Measurements from ENCODE around the gene XPO6. TPM values are rescaled to one million over a fixed set of nuclear protein-coding genes. Genes with fewer than 3 reads are reported as not detected.

XPO6 gene
- total RNA-seq, 1 donor from 2014 or later = 155 TPM

GRCh38 chr16:28089205-28089991 lies 122.4 kb downstream of the XPO6 start:
- TF ChIP-seq CTCF (IDR thresholded peaks at IDR 0.05; ENCODE audit: unreplicated experiment) = no peak
- H3K27me3 Mint-ChIP-seq (ENCODE audit: unreplicated experiment) = no peaks in the 10 kb centered on the region
- H3K4me1 Mint-ChIP-seq (ENCODE audit: unreplicated experiment) = no peaks in the 10 kb centered on the region
- no peak overlapping the region for H3K27ac Mint-ChIP-seq (ENCODE audit: unreplicated experiment)
- no peaks in the 10 kb centered on the region for H3K9me3 Mint-ChIP-seq (ENCODE audit: unreplicated experiment)
- H3K4me3 Mint-ChIP-seq (ENCODE audit: unreplicated experiment) = no peak overlapping the region
- H3K36me3 Mint-ChIP-seq (ENCODE audit: low read depth, unreplicated experiment) = no peaks in the 10 kb centered on the region
- DNase-seq (ENCODE audit: low spot score) = no peak

- DNase-seq (ENCODE audit: low spot score) = no peak
- Mint-ChIP-seq H3K36me3 (ENCODE audit: low read depth, unreplicated experiment) (no peaks in the 10 kb centered on the region), H3K27ac (ENCODE audit: unreplicated experiment) (no peak overlapping the region)
Observed at GRCh38 chr16:28087675-28088300, 124.0 kb downstream of the XPO6 start.

GRCh38 chr16:28087140-28087660 lies 124.6 kb downstream of the XPO6 start:
- H3K4me3 Mint-ChIP-seq (ENCODE audit: unreplicated experiment) = no peak overlapping the region
- TF ChIP-seq CTCF (IDR thresholded peaks at IDR 0.05; ENCODE audit: unreplicated experiment) = no peak
- H3K36me3 Mint-ChIP-seq (ENCODE audit: low read depth, unreplicated experiment) = no peaks in the 10 kb centered on the region
- H3K27me3 Mint-ChIP-seq (ENCODE audit: unreplicated experiment) = peaks cover 2% of the 10 kb centered on the region
- no peak for DNase-seq (ENCODE audit: low spot score)
- H3K9me3 Mint-ChIP-seq (ENCODE audit: unreplicated experiment) = no peaks in the 10 kb centered on the region
- no peaks in the 10 kb centered on the region for H3K4me1 Mint-ChIP-seq (ENCODE audit: unreplicated experiment)
- no peak overlapping the region for H3K27ac Mint-ChIP-seq (ENCODE audit: unreplicated experiment)

More at GRCh38 chr16:28087675-28088300, 124.0 kb downstream of the XPO6 start:
- Mint-ChIP-seq H3K27me3 (ENCODE audit: unreplicated experiment) (peaks cover 2% of the 10 kb centered on the region), H3K4me1 (ENCODE audit: unreplicated experiment) (no peaks in the 10 kb centered on the region), H3K9me3 (ENCODE audit: unreplicated experiment) (no peaks in the 10 kb centered on the region), H3K4me3 (ENCODE audit: unreplicated experiment) (no peak overlapping the region)
- TF ChIP-seq CTCF (IDR thresholded peaks at IDR 0.05; ENCODE audit: unreplicated experiment) = no peak

GRCh38 chr16:28086186-28087139 lies 125.3 kb downstream of the XPO6 start:
- TF ChIP-seq CTCF (IDR thresholded peaks at IDR 0.05; ENCODE audit: unreplicated experiment) = no peak
- H3K27me3 Mint-ChIP-seq (ENCODE audit: unreplicated experiment) = peaks cover 2% of the 10 kb centered on the region
- no peaks in the 10 kb centered on the region for H3K36me3 Mint-ChIP-seq (ENCODE audit: low read depth, unreplicated experiment)
- no peaks in the 10 kb centered on the region for H3K4me1 Mint-ChIP-seq (ENCODE audit: unreplicated experiment)
- no peak for DNase-seq (ENCODE audit: low spot score)
- H3K27ac Mint-ChIP-seq (ENCODE audit: unreplicated experiment) = no peak overlapping the region
- H3K9me3 Mint-ChIP-seq (ENCODE audit: unreplicated experiment) = no peaks in the 10 kb centered on the region
- no peak overlapping the region for H3K4me3 Mint-ChIP-seq (ENCODE audit: unreplicated experiment)
